GOT3 (cell line): ENCODE measurements around the gene EIF3J.
"Not testable (repeated sequence)": the region's sequence is repeated elsewhere in the genome, so short reads cannot be mapped to it uniquely, and the experiment has no call there.

Source experiments
- DNase-seq: peaks from one replicate; lab custom pipeline; 2025; ENCODE audit warnings: mixed read lengths; lab: John Stamatoyannopoulos, UW

Gene EIF3J

GRCh38 chr15:44536962-44537734 is at the start of gene EIF3J:
Gene EIF3J, plus strand, starts transcription at chr15:44537147. Its CDS starts 48 bp downstream, at chr15:44537195.
- no peak for DNase-seq

- DNase-seq = no peak
Measured at GRCh38 chr15:44489464-44489863, 47.5 kb upstream of the EIF3J start.

- DNase-seq = no peak
Measured at GRCh38 chr15:44490622-44491021, 46.3 kb upstream of the EIF3J start.

GRCh38 chr15:44492040-44492439 is 44.9 kb upstream of the EIF3J start:
- no peak for DNase-seq

GRCh38 chr15:44492672-44493071 is 44.3 kb upstream of the EIF3J start:
- DNase-seq = no peak

- DNase-seq = no peak
Measured at GRCh38 chr15:44495562-44495961, 41.4 kb upstream of the EIF3J start.

- no peak for DNase-seq
Measured at GRCh38 chr15:44500555-44500954, 36.4 kb upstream of the EIF3J start.

GRCh38 chr15:44501768-44502366 is 35.1 kb upstream of the EIF3J start:
- no peak for DNase-seq

- DNase-seq = no peak
Measured at GRCh38 chr15:44516436-44516835, 20.5 kb upstream of the EIF3J start.

- no peak for DNase-seq
Measured at GRCh38 chr15:44519537-44519936, 17.4 kb upstream of the EIF3J start.

- DNase-seq = no peak
Measured at GRCh38 chr15:44525018-44525417, 11.9 kb upstream of the EIF3J start.

- DNase-seq = no peak
Measured at GRCh38 chr15:44527241-44527640, 9.7 kb upstream of the EIF3J start.

GRCh38 chr15:44529864-44530604 is 6.9 kb upstream of the EIF3J start:
- no peak for DNase-seq

- DNase-seq = no peak
Measured at GRCh38 chr15:44530653-44531052, 6.3 kb upstream of the EIF3J start.

- not testable (repeated sequence) for DNase-seq
Measured at GRCh38 chr15:44532275-44532674, 4.7 kb upstream of the EIF3J start.

- no peak for DNase-seq
Measured at GRCh38 chr15:44532689-44533088, 4.3 kb upstream of the EIF3J start.

GRCh38 chr15:44535092-44535491 is 1.9 kb upstream of the EIF3J start:
- DNase-seq = no peak

GRCh38 chr15:44535523-44536301 is 1.2 kb upstream of the EIF3J start:
- DNase-seq = no peak

GRCh38 chr15:44536302-44536961 is 515 bp upstream of the EIF3J start:
- peak; percentile 86 for DNase-seq

GRCh38 chr15:44537735-44538240 is 841 bp downstream of the EIF3J start:
- no peak for DNase-seq

- DNase-seq = no peak
Measured at GRCh38 chr15:44541282-44541958, 4.5 kb downstream of the EIF3J start.
